ENCODE results near the gene TPCN2.
"Not testable (repeated sequence)": the region's sequence is repeated elsewhere in the genome, so short reads cannot be mapped to it uniquely, and the experiment has no call there.

DNA sequence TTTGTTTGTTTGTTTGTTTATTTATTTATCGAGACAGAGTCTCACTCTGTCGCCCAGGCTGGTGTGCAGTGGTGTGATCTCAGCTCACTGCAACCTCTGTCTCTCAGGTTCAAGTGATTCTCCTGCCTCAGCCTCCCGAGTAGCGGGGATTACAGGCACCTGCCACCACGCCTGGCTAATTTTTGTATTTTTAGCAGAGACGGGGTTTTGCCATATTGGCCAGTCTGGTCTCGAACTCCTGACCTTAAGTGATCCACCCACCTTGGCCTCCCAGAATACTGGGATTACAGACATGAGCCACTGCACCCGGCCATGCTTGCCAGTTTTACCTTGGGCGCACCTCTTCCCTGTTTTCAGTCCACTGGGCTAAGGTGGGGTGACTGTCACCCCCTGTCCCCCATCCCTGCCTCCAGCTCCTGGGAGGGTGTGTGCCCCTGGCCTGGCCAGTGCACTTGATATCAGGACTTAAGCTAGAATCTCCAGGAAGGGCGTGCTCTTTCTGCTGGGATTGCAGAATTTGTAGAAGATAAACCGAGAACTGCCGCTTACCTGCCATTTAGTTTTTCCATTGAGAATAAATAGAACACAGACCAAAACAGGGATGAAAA lies 48.9 kb upstream of the TPCN2 start:
- TF ChIP-seq POLR2AphosphoS5, POLR2A (IDR thresholded peaks at IDR 0.05; ENCODE audit: low read depth, low read length): not testable (repeated sequence)
